Muscle of leg (tissue), 11 donors: ENCODE data around the gene APC. TPM values are rescaled to one million over a fixed set of nuclear protein-coding genes. Genes with fewer than 3 reads are reported as not detected.

Experiments
- DNase-seq: peaks from one replicate; pipeline ENCODE4 v3.0.0; 2013
- H3K27ac ChIP-seq: one replicate; pipeline ENCODE4 v1.5.1; 2013; ENCODE audit warnings: mild to moderate bottlenecking, low read length, control low read depth
- H3K27me3 ChIP-seq: one replicate; pipeline ENCODE4 v1.6.1; 2013; ENCODE audit warnings: low read length; ENCODE audit not compliant: control insufficient read depth, insufficient read depth
- H3K36me3 ChIP-seq: one replicate; pipeline ENCODE4 v1.6.1; 2013; ENCODE audit warnings: low read length; ENCODE audit not compliant: control insufficient read depth, insufficient read depth
- H3K4me1 ChIP-seq: one replicate; pipeline ENCODE4 v1.6.1; 2013; ENCODE audit warnings: low read length; ENCODE audit not compliant: control insufficient read depth, insufficient read depth
- H3K4me3 ChIP-seq: one replicate; pipeline ENCODE4 v1.5.1; 2013; ENCODE audit warnings: low read length, control low read depth
- H3K9me3 ChIP-seq: replicated peaks from 2 replicates; pipeline ENCODE4 v1.6.1; 2013; ENCODE audit warnings: low read depth, low read length; ENCODE audit not compliant: control insufficient read depth
- WGBS: methylation state at CpG from one replicate; pipeline ENCODE4 v1.1.5; 2013; ENCODE audit warnings: missing lambda C conversion rate; ENCODE audit not compliant: insufficient coverage; 5-methylcytosine and 5-hydroxymethylcytosine counted together
- polyA plus RNA-seq, 8 donors: library from polyadenylated mRNA; unstranded; fragments of 120-200 nt; gene quantifications; one replicate each; pipeline versions ENCODE4 v1.2.1 to v1.2.3, GENCODE V29; 2013; ENCODE audit warnings: inconsistent platforms in 1 of 8, low replicate concordance in 1 of 8; ENCODE audit not compliant: insufficient read length in 8 of 8, insufficient read depth in 1 of 8
- total RNA-seq: library from RNA; stranded (reverse); fragments of 120-200 nt; gene quantifications from one replicate; pipeline ENCODE4 v1.2.4, GENCODE V29; 2013

Gene APC
- total and polyA plus RNA-seq, 9 donors, result 13.1 to 44.8 (median 26.3) TPM

- peak overlapping the region; percentile 74 for H3K27ac ChIP-seq
- peaks cover 6% of the 10 kb centered on the region for H3K4me1 ChIP-seq
- H3K27me3 ChIP-seq, result no peaks in the 10 kb centered on the region
- no peaks in the 10 kb centered on the region for H3K36me3 ChIP-seq
- H3K9me3 ChIP-seq, result no peaks in the 10 kb centered on the region
- H3K4me3 ChIP-seq, result peak overlapping the region; percentile 78
- no CpG with 5 or more reads among the region's 3 CpGs for WGBS
- DNase-seq, result no peak
Observed at GRCh38 chr5:112737070-112737462, 619 bp upstream of the APC start.

- no peaks in the 10 kb centered on the region for H3K9me3 ChIP-seq
- no peak for DNase-seq
- peak overlapping the region; percentile 74 for H3K27ac ChIP-seq
- peaks cover 6% of the 10 kb centered on the region for H3K4me1 ChIP-seq
- no peaks in the 10 kb centered on the region for H3K27me3 ChIP-seq
- peak overlapping the region; percentile 78 for H3K4me3 ChIP-seq
- WGBS, result 16% methylated on average over 3 of the region's 5 CpGs
- H3K36me3 ChIP-seq, result no peaks in the 10 kb centered on the region
Observed at GRCh38 chr5:112738191-112738560, 491 bp downstream of the APC start.

GRCh38 chr5:112742424-112742823, 4.7 kb downstream of the APC start:
- DNase-seq, result no peak
- H3K9me3 ChIP-seq, result no peaks in the 10 kb centered on the region
- H3K27ac ChIP-seq, result no peak overlapping the region
- 72% methylated on average over 2 of the region's 3 CpGs for WGBS
- H3K4me1 ChIP-seq, result peaks cover 6% of the 10 kb centered on the region
- H3K4me3 ChIP-seq, result no peak overlapping the region
- no peaks in the 10 kb centered on the region for H3K27me3 ChIP-seq
- no peaks in the 10 kb centered on the region for H3K36me3 ChIP-seq

- no peak for DNase-seq
- Histone ChIP-seq H3K4me3 (no peak overlapping the region), H3K27ac (no peak overlapping the region), H3K9me3 (no peaks in the 10 kb centered on the region), H3K36me3 (no peaks in the 10 kb centered on the region), H3K27me3 (no peaks in the 10 kb centered on the region), H3K4me1 (no peaks in the 10 kb centered on the region)
- no CpG with 5 or more reads among the region's 4 CpGs for WGBS
Observed at GRCh38 chr5:112743631-112744030, 5.9 kb downstream of the APC start.

GRCh38 chr5:112752335-112752734, 14.7 kb downstream of the APC start:
- peaks cover under 1% of the 10 kb centered on the region for H3K4me1 ChIP-seq
- no peak for DNase-seq
- H3K9me3 ChIP-seq, result no peaks in the 10 kb centered on the region
- H3K36me3 ChIP-seq, result no peaks in the 10 kb centered on the region
- WGBS, result no CpG with 5 or more reads among the region's 1 CpG
- H3K4me3 ChIP-seq, result no peak overlapping the region
- no peak overlapping the region for H3K27ac ChIP-seq
- H3K27me3 ChIP-seq, result no peaks in the 10 kb centered on the region

- H3K27ac ChIP-seq, result no peak overlapping the region
- no peaks in the 10 kb centered on the region for H3K9me3 ChIP-seq
- H3K36me3 ChIP-seq, result peaks cover 3% of the 10 kb centered on the region
- H3K27me3 ChIP-seq, result no peaks in the 10 kb centered on the region
- peaks cover 2% of the 10 kb centered on the region for H3K4me1 ChIP-seq
- H3K4me3 ChIP-seq, result no peak overlapping the region
- no CpG with 5 or more reads among the region's 2 CpGs for WGBS
- no peak for DNase-seq
Observed at GRCh38 chr5:112755703-112756102, 18.0 kb downstream of the APC start.

- peaks cover 3% of the 10 kb centered on the region for H3K36me3 ChIP-seq
- no peak overlapping the region for H3K27ac ChIP-seq
- DNase-seq, result peak; percentile 80
- no peak overlapping the region for H3K4me3 ChIP-seq
- 59% methylated on average over 2 of the region's 3 CpGs for WGBS
- no peaks in the 10 kb centered on the region for H3K9me3 ChIP-seq
- H3K4me1 ChIP-seq, result peaks cover 2% of the 10 kb centered on the region
- H3K27me3 ChIP-seq, result no peaks in the 10 kb centered on the region
Observed at GRCh38 chr5:112757468-112758208, 20.0 kb downstream of the APC start.

- no peaks in the 10 kb centered on the region for H3K9me3 ChIP-seq
- DNase-seq, result no peak
- H3K4me1 ChIP-seq, result peaks cover 2% of the 10 kb centered on the region
- no peak overlapping the region for H3K4me3 ChIP-seq
- H3K36me3 ChIP-seq, result peaks cover 4% of the 10 kb centered on the region
- no peaks in the 10 kb centered on the region for H3K27me3 ChIP-seq
- no peak overlapping the region for H3K27ac ChIP-seq
- 80% methylated on average over 2 of the region's 7 CpGs for WGBS
Observed at GRCh38 chr5:112758676-112759075, 21.0 kb downstream of the APC start.

GRCh38 chr5:112762113-112762810, 24.6 kb downstream of the APC start:
- Histone ChIP-seq H3K4me3 (no peak overlapping the region), H3K4me1 (peaks cover 2% of the 10 kb centered on the region), H3K27ac (no peak overlapping the region), H3K27me3 (no peaks in the 10 kb centered on the region), H3K36me3 (peaks cover 5% of the 10 kb centered on the region), H3K9me3 (no peaks in the 10 kb centered on the region)
- no peak for DNase-seq
- no CpG with 5 or more reads among the region's 1 CpG for WGBS

GRCh38 chr5:112763165-112763564, 25.5 kb downstream of the APC start:
- WGBS, result no CpG with 5 or more reads among the region's 1 CpG
- H3K9me3 ChIP-seq, result no peaks in the 10 kb centered on the region
- H3K27me3 ChIP-seq, result no peaks in the 10 kb centered on the region
- no peak overlapping the region for H3K4me3 ChIP-seq
- no peak for DNase-seq
- no peak overlapping the region for H3K27ac ChIP-seq
- no peaks in the 10 kb centered on the region for H3K4me1 ChIP-seq
- peaks cover 7% of the 10 kb centered on the region for H3K36me3 ChIP-seq
